GM19035 (cell line): Measurements from ENCODE around the gene PTPRD.
"Not testable (repeated sequence)": the region's sequence is repeated elsewhere in the genome, so short reads cannot be mapped to it uniquely, and the experiment has no call there.

Experiments
- ATAC-seq: cut with Tn5 transposase; IDR thresholded peaks from one replicate; pipeline ENCODE4 v1.9.1; 2021; ENCODE audit not compliant: unreplicated experiment

PTPRD gene

DNA sequence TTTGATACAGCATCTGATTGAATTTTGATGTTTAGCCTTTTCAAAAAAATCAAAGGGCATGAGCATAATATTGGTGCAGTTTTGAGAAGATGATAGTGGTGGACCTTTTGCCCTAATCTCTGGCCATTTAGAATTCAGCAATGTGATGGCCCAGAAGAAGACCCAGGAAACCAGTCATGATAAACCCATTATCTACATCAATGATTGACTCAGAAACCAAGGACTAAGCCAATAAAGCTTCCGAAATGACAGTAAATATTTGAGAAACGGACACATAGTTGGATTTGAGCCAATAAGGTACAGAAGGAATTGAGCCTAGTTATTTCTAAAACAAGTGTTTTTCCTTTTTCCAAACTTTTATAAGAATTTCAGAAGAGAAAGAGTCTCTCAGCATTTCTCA is 1654.4 kb downstream of the PTPRD start:
- no peak for ATAC-seq

DNA sequence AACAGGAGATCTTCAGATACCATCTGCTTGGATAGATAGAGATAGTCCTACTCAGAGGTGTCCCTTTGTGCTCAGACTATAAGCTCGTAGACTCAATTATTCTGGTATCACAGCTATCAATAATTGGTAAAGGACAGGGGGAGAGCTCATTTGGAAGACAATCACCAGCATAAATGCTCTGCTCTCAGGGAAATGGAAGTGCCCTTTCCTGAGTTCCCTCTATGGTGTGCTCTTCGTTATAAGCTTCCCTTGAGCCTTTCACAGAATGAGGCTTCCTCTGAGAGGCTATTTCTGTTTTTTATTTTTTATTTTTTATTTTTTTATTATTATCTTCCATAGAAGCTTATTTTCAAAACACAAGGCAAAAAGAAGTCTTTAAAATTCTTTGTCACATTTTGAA is 1657.5 kb downstream of the PTPRD start:
- no peak for ATAC-seq

DNA sequence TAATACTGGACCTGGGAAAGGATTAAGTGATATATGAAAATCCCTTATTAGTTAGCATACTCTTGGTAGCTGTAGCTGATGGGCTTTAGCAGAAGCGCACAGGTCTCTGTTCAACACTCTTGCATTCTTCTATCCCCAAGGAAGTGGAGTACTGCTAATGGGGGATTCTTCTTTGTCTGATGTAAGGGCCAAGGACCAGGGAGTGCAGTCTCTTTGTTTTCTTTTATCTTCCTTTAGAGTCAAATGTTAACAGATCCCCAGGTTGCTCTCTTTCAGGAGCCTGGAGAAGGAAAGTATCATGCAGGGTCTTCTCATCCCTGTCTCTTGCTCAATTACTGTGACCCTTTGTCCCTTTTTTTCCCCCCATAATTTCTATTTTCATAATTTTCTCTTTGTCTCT is 1666.3 kb downstream of the PTPRD start:
- no peak for ATAC-seq

DNA sequence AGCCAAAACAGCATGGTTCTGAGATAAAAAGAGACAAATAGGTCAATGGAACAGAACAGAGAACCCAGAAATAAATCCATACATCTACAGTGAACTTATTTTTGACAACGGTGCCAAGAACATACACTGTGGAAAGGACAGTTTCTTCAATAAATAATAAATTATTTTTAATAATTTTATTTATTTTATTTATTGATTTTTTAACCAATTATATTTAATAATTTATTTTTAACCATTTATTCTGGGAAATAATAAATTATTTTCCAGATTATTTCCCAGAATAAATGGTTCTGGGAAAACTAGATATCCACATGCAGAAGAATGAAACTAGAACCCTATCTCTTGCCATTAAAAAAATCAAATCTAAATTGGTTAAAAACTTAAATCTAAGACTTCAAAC is 1669.4 kb downstream of the PTPRD start:
- no peak for ATAC-seq

GRCh38 chr9:8940650-8941049 is 1672.2 kb downstream of the PTPRD start:
- no peak for ATAC-seq

- ATAC-seq: no peak
Observed at GRCh38 chr9:8926461-8926860, 1686.3 kb downstream of the PTPRD start.

GRCh38 chr9:8924562-8924961 is 1688.2 kb downstream of the PTPRD start:
- ATAC-seq: no peak

- not testable (repeated sequence) for ATAC-seq
Observed at GRCh38 chr9:8920478-8921183, 1692.2 kb downstream of the PTPRD start.

DNA sequence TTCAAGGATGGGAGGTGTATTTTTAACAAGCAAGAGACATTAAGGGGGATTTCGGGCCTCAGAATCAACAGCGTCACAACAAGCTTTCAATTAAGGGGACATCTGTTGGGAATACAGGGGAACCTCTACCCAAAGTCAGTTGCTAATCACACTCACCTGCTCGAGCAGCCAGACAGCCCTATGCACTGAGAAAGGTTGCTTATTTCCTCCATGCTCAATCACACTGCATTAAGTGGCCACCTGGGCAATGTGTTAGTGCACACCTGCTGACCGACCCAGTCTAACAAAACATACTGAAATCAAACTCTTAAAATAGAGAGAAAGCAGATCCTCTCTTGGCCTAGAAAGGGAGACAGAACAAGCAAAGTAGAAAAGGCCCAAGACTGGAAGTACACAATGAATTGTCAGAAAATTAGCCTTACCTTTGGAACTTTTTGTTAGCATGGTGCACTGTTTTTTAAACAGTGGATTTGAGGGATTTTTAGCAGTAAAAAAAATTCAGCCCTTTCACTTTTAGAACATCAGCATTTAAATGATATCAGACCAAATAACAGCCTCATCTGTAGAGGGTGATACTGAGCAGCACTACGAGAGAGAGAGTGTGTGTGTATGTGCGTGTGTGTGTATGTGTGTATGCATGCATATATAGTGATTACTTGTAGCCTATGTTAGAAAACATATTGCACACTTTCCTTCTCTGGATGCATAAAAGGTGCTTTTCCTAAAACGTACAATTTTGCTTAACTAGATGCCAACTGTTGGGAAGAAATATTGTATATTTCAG is 1694.7 kb downstream of the PTPRD start:
- ATAC-seq: no peak

DNA sequence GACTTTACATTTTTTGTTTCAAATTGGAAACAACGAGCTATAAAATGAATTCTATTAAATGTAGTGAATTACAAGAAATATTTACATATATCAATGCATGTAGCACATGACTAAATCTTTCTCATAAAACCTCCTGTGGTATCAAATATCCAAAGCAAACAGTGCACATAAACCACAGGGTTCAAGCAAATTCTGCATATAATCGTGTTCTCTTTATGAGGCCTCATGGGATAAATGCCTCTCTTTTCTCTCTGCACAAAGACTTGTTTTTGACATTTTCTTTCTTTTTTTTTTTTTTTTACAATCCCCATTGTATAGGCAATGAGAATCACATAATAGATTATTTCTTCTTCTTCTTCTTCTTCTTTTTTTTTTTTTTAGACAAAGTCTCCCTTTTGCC is 1696.0 kb downstream of the PTPRD start:
- ATAC-seq: no peak

DNA sequence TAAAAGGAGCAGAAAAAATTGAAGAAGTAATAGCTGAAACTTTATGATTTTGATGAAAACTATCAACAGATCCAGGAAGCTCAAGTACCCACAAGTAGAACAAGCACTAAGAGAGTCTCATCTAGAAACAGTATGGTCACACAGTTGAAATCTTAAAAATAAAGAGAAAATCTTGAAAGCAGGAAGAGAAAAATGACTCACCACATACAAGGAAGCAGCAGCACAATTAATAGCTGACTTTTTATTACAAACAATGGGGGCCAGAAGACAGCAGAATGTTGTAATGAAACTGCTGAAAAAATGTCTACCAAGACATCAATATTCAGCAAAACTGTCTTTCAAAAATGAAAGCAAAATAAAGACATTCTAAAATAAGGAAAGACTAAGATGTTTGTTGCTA is 1704.9 kb downstream of the PTPRD start:
- ATAC-seq: no peak

- no peak for ATAC-seq
Observed at GRCh38 chr9:8905731-8906130, 1707.1 kb downstream of the PTPRD start.

- no peak for ATAC-seq
Observed at GRCh38 chr9:8904771-8905515, 1707.9 kb downstream of the PTPRD start.

DNA sequence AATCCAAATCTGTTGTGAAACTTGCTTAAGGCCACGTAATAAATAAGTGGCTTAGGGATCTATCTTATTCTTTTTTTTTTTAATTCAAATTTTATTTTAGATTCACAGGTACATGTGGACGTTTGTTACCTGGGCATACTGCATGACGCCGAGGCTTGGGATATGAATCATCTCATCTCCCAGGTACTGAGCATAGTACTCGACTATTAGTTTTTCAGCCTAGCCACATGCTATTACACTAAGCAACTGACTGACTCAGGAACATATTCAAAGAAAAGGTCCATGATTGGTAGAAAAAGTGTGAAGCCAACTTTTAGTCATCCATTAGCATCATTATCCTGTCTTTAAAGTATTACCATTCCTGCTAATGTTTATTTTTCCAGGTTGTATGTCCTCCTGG is 1709.7 kb downstream of the PTPRD start:
- no peak for ATAC-seq

- no peak for ATAC-seq
Observed at GRCh38 chr9:8901146-8901545, 1711.7 kb downstream of the PTPRD start.

DNA sequence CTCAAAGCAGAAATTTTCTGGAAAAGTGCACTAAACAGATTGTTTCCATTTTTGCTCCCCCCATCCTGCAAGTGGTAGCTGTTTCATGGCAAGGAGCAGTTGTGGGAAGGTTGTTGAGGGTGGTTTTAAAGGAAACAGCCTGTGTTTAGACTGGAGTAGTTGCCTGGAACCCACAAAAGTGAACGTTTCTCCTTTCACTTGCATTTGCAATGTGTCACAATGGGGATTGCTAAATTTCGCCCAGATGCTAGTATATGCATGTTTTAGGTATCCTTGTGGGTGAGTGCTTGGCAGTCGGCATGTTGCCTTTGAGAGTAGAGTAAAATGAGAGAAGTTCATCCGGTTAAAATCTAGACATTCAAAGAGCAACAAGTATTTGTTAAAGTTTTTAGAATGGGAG is 1713.3 kb downstream of the PTPRD start:
- ATAC-seq: no peak

GRCh38 chr9:8895861-8896224 is 1717.0 kb downstream of the PTPRD start:
- no peak for ATAC-seq

DNA sequence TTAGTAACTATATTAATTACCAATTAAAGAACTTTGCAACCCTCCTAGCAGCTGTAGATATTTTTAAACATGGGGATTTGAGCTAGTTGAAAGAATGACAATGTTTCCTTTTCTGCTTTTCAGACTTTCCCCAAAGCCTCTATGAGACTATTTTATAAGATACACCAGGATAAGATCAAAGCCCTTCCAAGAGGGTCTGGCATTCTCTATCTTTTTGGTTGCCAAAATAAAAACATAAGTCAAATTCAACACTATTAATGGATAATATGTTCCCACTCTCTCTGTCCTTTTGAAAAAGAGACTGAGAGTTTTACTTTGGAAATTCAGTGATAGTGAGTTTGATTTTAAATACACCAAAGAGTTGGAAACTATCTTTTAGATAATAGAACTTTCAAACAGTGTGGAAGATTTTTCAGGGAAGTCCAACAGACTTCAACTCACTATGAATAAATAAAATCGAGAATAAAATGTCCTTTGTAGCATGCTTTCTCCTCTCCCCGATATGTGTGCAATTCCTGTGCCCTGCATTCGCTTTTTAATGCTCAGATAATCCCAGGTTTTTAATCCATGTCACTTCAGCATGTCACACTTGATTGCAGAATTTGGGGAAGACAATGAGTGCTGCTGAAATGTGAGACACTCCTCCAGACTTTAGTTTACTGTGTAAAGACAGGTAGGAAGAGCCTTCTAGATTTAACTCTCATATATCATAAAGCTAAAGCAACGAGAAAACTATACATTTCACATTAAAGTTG is 1717.5 kb downstream of the PTPRD start:
- ATAC-seq: no peak

DNA sequence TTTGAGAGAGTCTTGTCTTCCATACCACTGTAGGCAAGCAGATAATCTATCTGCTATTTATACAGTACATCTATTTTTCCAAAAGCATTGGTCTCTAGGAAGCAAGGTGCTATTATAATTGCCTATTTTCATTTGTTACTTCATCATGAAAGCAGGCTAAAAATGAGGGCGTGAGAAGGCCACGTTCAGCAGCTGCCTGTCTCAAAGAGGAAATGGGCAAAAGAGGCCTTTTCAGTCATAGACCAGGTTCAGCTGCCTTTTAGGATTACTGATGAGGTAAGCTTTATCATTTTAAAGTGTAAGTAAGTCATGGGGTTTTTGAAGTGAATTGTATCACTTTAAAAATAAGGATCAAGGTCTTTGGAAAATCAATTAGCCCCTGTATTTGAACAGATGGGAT is 1722.1 kb downstream of the PTPRD start:
- ATAC-seq: no peak

DNA sequence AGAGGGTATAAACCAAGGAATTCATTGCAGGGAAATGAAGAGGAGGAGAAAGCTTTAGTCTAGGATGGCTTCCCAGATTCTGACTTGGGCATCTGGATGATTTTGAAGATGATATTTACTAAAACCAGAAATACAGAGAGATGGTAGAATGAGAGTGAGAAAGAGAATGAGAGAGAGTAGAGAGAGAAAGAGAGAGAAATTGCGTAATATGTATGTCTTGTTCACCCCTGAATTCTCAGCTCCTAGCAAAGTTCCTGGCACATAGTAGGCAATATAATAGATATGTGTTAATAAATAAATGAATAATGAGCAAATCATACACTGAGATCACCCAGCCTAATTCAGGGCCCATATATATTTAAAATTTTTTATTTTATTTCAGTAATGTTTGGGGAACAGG is 1723.7 kb downstream of the PTPRD start:
- ATAC-seq: no peak

GRCh38 chr9:8888591-8888990 is 1724.2 kb downstream of the PTPRD start:
- ATAC-seq: no peak
